Measurements from ENCODE around the gene ATP5MG.

ATP5MG gene

GRCh38 chr11:118375978-118376377, 25.4 kb upstream of the ATP5MG start:
- TF ChIP-seq USF1 (IDR thresholded peaks at IDR 0.05) (no peak), FOXM1 (IDR thresholded peaks at IDR 0.05; ENCODE audit: borderline replicate concordance, low read depth) (no peak), CREB1 (IDR thresholded peaks at IDR 0.05; ENCODE audit: low read depth) (no peak), TAF1 (IDR thresholded peaks at IDR 0.05; ENCODE audit: low read depth) (no peak), EP300 (IDR thresholded peaks at IDR 0.05; ENCODE audit: borderline replicate concordance) (no peak), TEAD4 (IDR thresholded peaks at IDR 0.05) (no peak)

DNA sequence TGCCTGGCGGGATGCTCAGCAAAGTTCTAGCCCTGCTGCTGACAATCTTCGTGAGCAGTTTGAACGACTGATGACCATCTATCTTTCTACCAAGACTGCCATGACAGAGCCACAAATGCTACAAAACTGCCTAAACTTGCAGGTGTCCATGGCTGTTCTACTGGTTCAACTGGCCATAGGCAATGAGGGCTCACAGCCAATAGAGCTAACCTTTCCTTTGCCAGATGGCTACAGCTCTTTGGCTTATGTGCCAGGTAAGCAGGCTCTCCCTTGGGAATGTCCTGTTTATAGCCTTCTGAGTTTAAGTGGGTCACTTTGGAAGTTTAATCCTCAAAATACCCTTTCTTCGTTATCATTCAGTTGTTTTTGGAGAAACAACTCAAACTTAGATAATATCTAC, 21.9 kb upstream of the ATP5MG start:
- TF ChIP-seq FOXM1 (IDR thresholded peaks at IDR 0.05; ENCODE audit: borderline replicate concordance, low read depth) = no peak
- no peak for TF ChIP-seq REST (IDR thresholded peaks at IDR 0.05; ENCODE audit: low read depth)
- TF ChIP-seq RAD21 (IDR thresholded peaks at IDR 0.05; ENCODE audit: low read depth) = no peak
- no peak for TF ChIP-seq TEAD4 (IDR thresholded peaks at IDR 0.05)
- TF ChIP-seq EGR1 (IDR thresholded peaks at IDR 0.05) = no peak
- TF ChIP-seq TCF12 (IDR thresholded peaks at IDR 0.05; ENCODE audit: low read depth) = no peak
- TF ChIP-seq ZBTB7A (IDR thresholded peaks at IDR 0.05; ENCODE audit: low read depth) = no peak
- TF ChIP-seq, protein P1, sequence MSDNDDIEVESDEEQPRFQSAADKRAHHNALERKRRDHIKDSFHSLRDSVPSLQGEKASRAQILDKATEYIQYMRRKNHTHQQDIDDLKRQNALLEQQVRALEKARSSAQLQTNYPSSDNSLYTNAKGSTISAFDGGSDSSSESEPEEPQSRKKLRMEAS (IDR thresholded peaks at IDR 0.05) = no peak
- no peak for TF ChIP-seq USF1 (IDR thresholded peaks at IDR 0.05)
- TF ChIP-seq YY1 (IDR thresholded peaks at IDR 0.05; ENCODE audit: low read depth) = no peak
- TF ChIP-seq TAF1 (IDR thresholded peaks at IDR 0.05; ENCODE audit: low read depth) = no peak
- TF ChIP-seq CREB1 (IDR thresholded peaks at IDR 0.05; ENCODE audit: low read depth) = no peak
- no peak for TF ChIP-seq EP300 (IDR thresholded peaks at IDR 0.05; ENCODE audit: borderline replicate concordance)
- no peak for TF ChIP-seq CEBPB (IDR thresholded peaks at IDR 0.05)
- no peak for TF ChIP-seq NFIC (IDR thresholded peaks at IDR 0.05)

DNA sequence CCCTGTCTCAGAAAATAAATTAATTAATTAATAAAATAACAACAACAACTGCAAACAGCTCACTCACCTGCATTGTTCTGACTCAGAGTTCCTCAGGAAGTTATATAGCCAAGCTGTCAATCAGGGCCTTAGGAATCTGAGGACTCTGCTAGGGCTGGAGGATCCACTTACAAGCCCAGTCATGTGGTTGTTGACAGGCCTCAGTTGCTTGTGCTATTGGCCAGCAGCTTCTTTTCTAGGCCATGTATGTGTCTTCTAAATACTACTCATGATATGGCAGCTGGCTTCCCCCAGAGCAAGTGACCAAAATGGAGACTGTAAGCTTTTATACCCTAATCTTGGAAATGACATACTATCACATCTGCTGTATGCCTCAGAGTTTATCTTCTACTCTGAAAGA, 20.8 kb upstream of the ATP5MG start:
- TF ChIP-seq EGR1 (IDR thresholded peaks at IDR 0.05) (no peak), REST (IDR thresholded peaks at IDR 0.05; ENCODE audit: low read depth) (no peak), TEAD4 (IDR thresholded peaks at IDR 0.05) (no peak), ZBTB7A (IDR thresholded peaks at IDR 0.05; ENCODE audit: low read depth) (no peak), YY1 (IDR thresholded peaks at IDR 0.05; ENCODE audit: low read depth) (no peak)

- TF ChIP-seq, protein P1 (IDR thresholded peaks at IDR 0.05) = no peak
- no peak for TF ChIP-seq TCF12 (IDR thresholded peaks at IDR 0.05; ENCODE audit: low read depth)
Observed at GRCh38 chr11:118382954-118383353, 18.5 kb upstream of the ATP5MG start.

GRCh38 chr11:118383657-118384056, 17.7 kb upstream of the ATP5MG start:
- TF ChIP-seq CEBPB (IDR thresholded peaks at IDR 0.05) (no peak), EP300 (IDR thresholded peaks at IDR 0.05; ENCODE audit: borderline replicate concordance) (no peak), TCF12 (IDR thresholded peaks at IDR 0.05; ENCODE audit: low read depth) (no peak)

GRCh38 chr11:118396097-118396501, 5.3 kb upstream of the ATP5MG start:
- TF ChIP-seq EGR1 (IDR thresholded peaks at IDR 0.05) = no peak
- no peak for TF ChIP-seq CEBPB (IDR thresholded peaks at IDR 0.05)
- TF ChIP-seq NFIC (IDR thresholded peaks at IDR 0.05) = no peak
- TF ChIP-seq RAD21 (IDR thresholded peaks at IDR 0.05; ENCODE audit: low read depth) = no peak
- no peak for TF ChIP-seq FOXM1 (IDR thresholded peaks at IDR 0.05; ENCODE audit: borderline replicate concordance, low read depth)
- no peak for TF ChIP-seq TCF12 (IDR thresholded peaks at IDR 0.05; ENCODE audit: low read depth)
- TF ChIP-seq EP300 (IDR thresholded peaks at IDR 0.05; ENCODE audit: borderline replicate concordance) = no peak
- TF ChIP-seq YY1 (IDR thresholded peaks at IDR 0.05; ENCODE audit: low read depth) = no peak
- TF ChIP-seq TEAD4 (IDR thresholded peaks at IDR 0.05) = no peak
- TF ChIP-seq USF1 (IDR thresholded peaks at IDR 0.05) = no peak
- TF ChIP-seq, protein P1 (IDR thresholded peaks at IDR 0.05) = no peak
- TF ChIP-seq REST (IDR thresholded peaks at IDR 0.05; ENCODE audit: low read depth) = no peak
- no peak for TF ChIP-seq ZBTB7A (IDR thresholded peaks at IDR 0.05; ENCODE audit: low read depth)
